T-helper 1 cell treated with Interleukin-12 subunit alpha and Interleukin-12 subunit beta and Interleukin-4 antibody, amounts not matched to agents 30 ng/mL and 1 ng/mL, for 36 hours (primary cell): ENCODE data around the gene RSU1. TPM values are rescaled to one million over a fixed set of nuclear protein-coding genes. Genes with fewer than 3 reads are reported as not detected.

Experiments used
- intact Hi-C: fragments of 100-400 bp; cut with micrococcal nuclease; formaldehyde crosslinking; loops from one replicate; pipeline ENCODE4 v1.15.1; 2024
- total RNA-seq: library from RNA; stranded (reverse); gene quantifications from 2 replicates; pipeline ENCODE4 v1.2.3, GENCODE V29; 2022

Gene RSU1
- total RNA-seq, result 89.8 and 95.3 TPM in 2 replicates

DNA sequence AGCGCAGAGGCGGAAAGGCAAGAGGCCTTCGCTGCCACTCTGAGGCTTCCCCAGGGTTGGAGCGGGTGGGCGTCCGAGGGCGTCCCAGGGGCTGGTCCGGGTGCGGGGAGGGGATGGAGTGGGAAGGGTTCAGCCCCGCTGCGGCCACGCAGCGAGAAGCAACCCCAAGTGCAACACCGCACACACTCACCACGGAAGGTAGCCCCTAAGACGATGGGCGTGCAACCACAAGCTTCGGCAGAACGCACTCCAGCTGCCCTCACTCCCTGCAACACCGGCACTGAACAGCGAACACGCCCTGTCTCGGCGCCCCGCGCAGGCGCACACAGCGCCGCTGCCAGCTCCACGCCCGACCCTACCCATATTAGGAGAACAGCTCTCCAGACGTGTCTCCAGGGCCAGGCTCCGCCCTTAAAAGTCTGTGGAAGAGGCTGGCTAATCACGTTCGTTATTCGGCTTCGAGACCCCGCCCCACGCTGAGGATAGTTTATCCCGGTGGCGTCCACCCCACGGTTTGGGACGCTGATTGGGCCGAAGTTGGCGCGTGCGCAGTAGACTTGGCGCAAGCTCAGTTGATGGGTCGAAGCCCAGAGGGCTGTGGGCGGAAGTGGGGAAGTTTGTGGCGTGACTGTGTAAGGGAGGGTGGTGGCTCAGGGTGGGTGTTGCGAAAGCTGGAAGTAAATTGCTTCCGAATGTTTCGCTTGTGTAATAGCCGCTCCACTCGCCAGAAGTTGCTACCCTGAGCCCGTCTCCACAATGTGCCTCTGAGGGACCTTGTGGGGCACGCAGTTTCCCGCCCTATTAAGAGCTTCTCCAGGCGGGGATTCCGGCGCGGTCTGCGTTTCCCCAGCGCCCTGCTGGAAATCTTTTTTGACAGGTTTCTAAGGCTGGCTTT, at the start of gene RSU1:
TSS of gene RSU1 (minus strand) at position 300 of the 895 bp plus-strand sequence. CDS start 343 bp downstream, outside the sequence.
- intact Hi-C loops, result loop anchor here (1.0 to 10.0 kb wide), 19 partner anchors 11 to 1863 kb away; partner anchors contain the start of genes ARL5B, DCLRE1C, MEIG1 and MINDY3

DNA sequence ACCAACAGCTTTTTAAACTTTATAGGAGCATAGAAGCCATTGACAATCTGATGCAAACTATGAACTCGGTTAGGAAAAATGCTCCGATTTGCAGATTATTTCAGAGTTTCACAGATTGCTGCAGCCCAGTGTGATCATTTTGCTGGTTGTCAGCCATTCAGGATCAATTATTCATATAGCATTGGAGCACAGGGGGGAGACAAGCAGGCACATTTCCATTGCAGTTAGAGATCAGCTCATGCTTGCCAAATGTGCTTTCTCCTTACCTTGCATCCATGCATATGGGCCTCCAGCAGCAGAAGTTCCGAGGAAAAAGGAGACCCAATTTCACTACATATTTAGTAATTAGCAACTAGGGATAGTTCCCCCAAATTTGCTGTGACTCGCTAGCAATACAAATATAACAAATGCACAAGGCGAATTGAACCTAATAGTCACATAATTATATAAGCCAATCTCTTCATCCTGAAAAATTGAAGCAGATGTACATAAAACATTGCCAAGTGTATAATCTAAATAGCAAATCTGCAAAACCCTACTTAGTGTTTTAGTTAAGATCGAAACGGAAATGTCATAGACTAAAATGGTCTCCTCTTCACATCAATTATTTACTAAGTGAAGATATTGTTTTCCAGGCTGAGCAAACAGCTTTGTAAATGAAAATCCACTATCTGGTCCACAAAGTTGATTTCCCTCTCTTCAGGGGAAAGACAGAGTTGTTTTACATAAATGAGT, 49.5 kb upstream of the RSU1 start:
- intact Hi-C loops, result no loop called here

DNA sequence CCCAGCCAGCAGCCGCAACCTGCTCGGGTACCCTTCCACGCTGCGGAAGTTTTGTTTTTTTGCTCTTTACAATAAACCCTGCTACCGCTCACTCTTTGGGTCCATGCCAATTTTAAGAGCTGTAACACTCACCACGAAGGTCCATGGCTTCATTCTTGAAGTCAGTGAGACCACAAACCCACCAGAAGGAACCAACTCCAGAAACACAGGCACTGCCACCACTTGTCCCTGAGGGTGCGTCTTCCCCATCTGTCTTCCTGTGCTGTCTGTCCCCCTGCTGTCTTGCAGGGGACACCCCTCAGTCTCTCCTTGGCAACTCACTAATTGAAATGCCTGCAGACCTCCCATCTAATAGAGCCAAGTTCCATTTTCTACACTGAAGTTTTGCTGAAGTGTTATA, 48.5 kb upstream of the RSU1 start:
- intact Hi-C loops, result no loop called here

DNA sequence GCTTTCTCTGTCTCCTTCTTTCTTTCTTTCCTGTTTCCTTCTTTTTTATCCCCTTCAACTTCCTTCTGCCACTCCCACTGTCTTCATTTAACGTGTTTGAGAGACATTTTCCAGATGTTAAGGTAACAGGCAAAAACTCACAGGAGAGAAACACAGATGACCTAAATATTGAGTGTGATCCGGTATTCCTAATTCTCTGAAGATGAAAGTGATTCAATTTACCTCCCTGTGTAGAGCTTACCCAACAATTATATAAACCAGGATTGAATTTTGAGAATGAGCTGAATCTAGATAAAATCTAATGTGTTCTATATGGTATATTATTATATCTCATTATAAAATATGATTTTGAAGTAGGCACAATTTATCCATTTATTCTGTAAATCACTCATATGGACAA, 46.5 kb upstream of the RSU1 start:
- intact Hi-C loops, result no loop called here

DNA sequence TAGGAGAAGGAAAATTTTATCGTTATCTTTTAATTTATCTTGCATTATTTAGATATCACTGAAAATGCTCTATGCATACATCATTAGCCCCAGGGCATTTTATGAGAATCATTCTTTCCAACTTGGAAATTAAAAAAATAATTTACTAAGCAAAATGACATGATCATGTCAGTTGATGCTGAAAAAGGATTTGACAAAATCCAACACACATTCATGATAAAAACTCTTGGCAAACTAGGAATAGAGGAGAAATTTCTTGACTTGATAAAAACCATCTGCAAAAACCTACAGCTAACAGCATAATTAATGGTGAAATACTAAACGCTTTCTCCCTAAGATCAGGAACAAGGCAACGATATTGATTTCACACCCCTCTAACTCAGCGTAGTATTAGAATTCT, 40.2 kb upstream of the RSU1 start:
- intact Hi-C loops, result no loop called here

DNA sequence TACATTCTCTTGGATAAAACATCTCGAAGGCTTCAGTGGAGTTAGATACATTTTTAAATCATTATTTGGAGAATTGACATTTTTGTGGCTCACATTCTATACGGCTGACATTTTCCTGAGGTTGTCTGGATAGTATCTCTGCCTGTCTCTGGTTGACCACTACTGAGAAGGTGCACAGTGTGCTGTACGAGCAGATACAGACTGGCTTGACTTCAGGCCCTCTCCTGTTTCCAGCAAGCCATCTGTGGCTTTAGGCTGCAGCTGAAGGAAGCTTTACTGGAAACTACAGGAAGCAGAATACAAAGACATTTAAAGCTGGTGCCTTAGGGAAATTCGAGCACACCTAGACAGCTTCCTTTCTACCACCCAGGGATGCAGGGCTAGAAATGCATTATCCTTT, 39.3 kb upstream of the RSU1 start:
- intact Hi-C loops, result no loop called here

DNA sequence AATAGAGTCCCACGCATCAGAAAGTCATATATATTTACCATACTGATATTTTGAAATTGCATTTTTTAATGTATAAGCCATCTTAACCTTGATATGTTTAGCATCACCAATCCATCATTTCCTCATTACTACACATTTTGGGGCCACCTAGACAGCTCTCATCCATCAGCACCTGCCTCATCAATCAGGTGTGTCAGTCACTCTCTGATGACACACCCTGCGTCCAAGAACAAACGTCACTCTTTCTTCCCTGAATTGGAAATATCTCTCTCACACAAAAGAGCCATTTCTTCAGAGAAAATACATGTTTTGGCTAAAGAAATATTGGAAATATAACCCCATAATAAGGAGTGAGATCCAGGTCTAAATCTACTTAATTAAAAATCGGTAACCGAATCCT, 38.9 kb upstream of the RSU1 start:
- intact Hi-C loops, result no loop called here

DNA sequence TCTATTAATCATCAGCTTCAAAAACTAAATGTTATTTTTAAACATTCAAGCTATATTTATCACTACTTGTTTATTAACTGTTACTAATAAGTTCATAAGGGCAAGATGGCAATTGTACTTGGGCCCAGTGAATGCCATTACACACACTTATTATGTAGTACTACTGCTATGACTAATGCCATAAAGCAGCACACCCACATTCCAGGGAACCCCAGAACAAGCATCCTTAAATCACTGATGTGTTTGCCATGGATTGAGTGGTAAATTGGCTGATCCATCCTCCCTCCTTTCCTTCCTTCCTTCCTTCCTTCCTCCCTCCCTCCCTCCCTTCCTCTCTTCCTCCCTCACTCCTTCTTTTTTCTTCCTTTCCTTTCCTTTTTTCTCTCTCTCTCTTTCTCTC, 37.4 kb upstream of the RSU1 start:
- intact Hi-C loops, result no loop called here

DNA sequence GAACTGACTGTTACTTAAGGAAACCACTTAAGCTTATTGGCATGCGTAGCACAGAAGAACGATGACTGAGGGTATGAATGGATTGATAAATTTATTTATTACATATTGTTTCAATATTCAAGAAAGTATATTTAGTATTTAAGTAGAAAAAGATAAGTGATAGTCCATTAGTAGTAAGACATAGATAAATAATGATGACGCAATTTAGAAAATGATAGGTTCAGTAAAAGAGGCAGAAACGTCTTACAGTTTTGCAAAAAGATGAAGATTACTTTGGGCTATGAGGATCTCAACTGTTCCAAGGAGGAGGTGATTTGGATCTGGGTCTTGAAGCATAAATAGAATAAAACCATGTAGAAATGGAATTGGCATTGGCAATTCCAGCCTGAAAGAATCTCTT, 36.6 kb upstream of the RSU1 start:
- intact Hi-C loops, result loop anchor here (2.0 kb wide), 1 partner anchor 403 kb away; no protein-coding TSS in a partner anchor

DNA sequence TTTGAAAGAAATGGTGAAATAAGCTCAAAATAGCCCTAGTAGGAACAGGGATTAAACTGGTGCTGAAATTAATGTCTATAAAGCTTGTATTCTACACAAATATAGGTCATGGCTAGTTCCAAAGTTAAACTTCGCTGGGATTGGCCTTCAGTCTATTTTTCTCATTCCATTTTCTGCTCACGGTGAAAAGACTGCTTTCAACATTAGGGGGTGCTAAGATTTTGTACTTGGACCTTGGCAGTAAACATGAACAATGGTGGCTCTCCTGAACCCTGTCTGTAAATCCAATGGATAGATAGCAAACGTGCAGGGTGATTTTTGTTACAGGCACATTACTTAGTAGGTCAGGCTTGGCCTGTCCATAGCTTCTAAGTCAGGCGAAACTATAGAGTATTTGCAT, 36.0 kb upstream of the RSU1 start:
- intact Hi-C loops, result loop anchor here (2.0 kb wide), 1 partner anchor 404 kb away; no protein-coding TSS in a partner anchor

DNA sequence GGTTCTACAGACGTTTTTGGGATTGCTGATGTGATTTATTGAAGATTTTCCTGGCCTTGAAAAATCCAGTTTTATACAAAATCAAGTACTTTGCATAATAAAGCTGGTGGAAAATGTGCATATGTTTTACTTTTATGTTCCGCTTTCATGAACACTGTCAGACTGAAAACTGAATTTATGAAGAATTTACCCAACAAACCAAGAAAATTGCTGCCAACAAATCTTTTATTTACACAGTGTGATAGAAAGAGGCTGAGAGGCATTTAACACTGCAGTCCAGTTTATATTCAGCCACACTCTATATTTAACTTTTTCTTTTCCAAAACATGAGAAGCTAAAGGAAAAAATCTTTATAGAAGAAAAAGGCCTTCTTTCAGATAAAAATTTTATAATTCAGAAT, 35.4 kb upstream of the RSU1 start:
- intact Hi-C loops, result loop anchor here (2.0 kb wide), 1 partner anchor 404 kb away; no protein-coding TSS in a partner anchor

DNA sequence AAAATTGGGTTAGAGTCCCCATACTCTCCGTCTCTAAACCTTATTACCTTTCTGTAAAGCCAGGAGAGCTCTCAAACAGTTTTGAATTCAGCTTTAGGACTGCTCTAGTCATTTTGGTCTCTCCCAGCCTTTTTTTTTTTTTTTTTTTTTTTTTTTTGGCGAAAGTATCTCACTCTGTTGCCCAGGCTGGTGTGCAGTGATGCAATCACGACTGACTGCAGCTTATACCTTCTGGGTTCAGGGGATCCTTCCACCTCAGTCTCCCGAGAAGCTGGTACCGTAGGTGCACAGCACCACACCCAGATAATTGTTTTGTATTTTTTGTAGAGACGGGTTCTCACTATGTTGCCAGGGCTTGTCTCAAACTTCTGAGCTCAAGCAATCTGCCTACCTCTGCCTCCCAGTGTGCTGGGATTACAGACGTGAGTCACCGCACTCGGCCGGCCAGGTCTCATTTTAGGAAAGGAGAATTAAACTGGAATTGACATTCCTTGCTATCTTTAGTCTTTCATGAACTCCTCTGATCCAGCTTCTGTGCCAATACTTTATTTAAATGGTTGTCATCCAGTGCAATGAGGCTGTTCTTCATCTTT, 31.4 kb upstream of the RSU1 start:
- intact Hi-C loops, result no loop called here

DNA sequence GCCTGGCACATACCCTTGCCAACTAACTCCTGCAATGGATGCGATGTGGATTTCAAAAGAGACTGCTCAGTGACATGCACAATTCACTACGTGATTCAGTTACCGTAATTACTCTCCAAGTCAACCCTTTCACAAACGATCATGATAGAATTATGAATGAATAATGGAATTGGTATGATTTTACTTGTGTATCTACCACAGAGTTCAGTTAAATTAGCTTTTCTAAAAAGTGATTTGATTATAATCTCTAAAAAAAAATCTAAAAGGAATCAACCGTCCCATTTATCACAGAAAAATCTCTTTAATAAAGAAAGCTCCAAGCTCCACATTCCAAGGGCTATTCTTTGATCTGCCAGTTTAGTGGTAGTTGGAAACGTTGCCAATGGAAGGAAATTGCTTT, 30.4 kb upstream of the RSU1 start:
- intact Hi-C loops, result no loop called here

DNA sequence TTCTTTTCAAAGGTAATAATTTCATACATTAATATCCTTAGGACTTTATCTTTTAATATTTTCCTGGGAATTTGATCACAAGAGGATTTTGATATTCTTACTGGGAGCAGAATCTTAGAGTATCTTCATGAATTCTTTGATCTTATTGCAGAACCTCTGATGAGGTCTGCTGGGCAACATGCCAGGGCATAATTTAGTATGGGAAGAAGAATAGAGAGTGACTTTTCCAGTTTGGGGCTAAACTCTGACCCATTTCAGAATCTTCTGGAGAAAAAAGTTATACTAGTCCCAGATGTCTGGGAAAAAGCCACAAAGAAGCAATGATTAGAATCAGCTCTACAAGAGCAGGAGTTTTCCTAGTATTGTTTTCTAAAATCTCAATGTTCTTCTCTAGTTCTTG, 28.0 kb upstream of the RSU1 start:
- intact Hi-C loops, result no loop called here

DNA sequence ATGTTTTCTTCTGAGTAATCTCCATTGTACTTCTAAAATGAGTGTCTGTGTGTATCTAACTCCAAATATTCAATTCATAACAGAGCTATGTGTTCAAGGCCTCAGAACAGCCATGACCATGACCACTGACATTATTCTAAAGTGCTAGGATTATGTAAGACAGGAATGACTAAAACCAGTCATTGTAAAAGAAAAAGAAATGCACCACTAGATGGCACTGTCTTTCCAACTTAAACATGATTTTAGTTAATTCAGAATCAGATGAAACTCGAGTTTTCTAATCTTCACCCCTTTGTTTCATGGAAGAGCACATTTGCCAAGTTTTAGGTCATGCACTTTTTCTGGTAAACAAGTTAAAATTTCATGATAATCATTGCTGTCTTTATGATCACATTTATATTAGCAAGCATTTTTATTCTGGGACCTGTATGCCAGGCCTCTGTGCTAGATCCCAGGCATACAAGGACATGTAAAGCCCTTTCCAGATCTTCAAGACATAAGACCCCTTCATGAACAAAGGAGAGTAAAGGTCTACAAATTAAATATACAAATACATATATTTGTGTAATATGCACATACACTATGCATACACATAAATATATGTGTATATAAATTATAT, 26.1 kb upstream of the RSU1 start:
- intact Hi-C loops, result loop anchor here (1.0 to 2.0 kb wide), 8 partner anchors 15 to 587 kb away; partner anchors contain the start of gene TRDMT1

DNA sequence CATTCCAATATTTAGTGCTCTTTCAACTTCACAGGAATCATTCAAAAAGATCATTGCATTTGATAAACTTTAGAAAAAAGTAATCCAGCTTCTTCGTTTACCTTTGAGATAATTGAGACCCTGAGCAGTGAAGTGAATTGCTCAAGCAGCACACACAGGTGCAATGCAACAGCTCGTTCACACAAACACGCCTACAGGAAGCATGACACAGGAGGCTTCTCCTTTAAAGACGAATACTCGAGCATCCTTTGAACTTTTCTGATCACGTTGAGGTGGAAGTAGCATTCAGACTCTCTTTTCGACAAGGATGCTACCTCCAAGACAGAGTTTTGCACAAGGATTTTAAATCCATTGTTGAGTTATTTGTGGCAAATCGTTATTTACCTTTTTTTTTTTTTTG, 18.0 kb upstream of the RSU1 start:
- intact Hi-C loops, result loop anchor here (2.0 kb wide), 1 partner anchor 18 kb away; the partner anchor contains the start of gene RSU1

DNA sequence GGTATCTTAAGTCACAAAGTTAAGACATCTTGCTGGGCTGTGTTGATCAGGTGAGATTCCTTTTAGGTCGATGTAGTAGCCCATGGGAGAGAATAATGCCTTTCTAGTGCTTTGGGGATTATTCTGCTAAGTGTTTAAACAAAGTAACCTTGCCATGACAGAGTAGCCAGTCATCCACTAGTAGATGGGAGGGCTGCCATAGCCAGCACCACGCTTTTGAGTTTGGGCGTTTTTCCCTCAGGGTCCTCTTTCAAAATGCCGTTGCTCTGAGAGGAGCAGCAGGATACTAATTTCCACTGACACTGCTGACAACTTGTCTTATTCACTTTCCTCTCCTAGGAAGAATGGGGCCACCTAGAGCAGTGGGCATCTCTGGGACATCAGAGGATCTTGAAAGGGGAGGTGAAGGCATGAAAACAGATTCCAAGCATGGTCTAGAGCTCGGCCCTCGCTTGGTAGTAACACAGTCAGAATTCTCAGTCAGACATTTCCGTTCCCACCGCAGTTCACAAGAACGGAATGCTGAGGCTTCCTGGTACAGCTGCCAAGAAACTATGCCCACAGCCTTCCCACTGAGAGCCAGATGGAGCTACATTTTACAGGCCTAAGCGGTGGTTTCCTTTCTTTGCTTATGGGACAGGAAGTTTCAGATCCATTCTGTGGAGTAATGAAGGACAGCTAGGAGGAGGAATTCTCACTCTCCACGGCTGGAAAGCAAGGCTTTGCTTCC, 15.3 kb upstream of the RSU1 start:
- intact Hi-C loops, result no loop called here

DNA sequence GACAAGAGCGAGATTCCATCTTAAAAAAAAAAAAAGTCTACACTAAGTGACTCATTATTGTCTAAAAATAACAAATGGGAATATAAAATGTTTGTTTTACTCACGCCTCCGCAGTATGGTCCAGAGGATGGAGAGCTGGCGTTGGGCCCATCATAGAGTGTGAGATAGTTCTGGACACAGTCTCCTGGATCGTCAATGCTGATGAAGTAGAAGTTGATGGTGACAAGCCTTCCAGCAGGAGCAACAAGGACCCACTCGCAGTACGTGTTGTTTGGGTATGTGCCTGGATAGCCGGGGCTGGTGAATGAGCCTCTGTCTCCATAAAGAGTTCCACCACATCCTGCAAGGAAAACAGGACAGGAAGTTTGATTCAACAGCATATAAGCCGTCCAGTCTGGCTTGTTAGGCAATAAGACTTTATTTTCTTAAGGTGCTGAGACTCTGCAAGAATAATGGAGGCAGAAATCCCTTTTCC, 11.5 kb upstream of the RSU1 start:
- intact Hi-C loops, result loop anchor here (1.0 to 5.0 kb wide), 7 partner anchors 11 to 914 kb away; partner anchors contain the start of gene RSU1

DNA sequence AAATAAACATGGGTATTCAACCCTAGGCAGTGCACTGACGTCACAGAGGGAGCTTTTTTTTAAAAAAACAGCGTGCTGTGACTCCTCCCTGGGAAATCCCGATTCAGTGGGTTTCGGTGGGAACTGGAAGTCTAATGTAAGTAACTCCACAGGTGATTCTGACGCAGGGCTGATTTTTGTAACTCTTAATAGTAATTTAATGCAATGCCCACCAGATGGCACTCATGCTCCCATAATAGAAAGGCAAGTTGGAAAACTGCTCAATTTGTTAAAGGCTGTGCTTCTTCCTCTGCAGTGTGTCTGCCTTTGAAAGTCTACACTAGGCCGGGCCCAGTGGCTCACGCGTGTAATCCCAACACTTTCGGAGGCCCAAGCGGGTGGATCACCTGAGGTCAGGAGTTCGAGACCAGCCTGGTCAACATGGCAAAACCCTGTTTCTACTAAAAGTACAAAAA, 10.9 kb upstream of the RSU1 start:
- intact Hi-C loops, result loop anchor here (1.0 to 5.0 kb wide), 7 partner anchors 11 to 914 kb away; partner anchors contain the start of gene RSU1

DNA sequence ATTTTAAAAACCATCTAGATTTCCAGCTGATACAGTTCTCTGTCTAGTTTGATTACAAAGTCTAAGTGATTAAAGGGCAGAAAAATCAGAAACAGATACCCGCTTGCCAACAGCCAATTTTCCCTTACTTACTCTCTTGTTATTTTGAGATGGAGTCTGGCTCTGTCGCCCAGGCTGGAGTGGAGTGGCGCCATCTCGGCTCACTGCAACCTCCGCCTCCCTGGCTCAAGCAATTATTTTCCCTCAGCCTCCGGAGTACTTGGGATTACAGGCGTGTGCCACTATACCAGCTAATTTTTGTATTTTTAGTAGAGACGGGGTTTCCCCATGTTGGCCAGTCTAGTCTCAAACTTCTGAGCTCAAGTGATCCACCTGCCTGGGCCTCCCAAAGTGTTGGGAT, 10.2 kb upstream of the RSU1 start:
- intact Hi-C loops, result loop anchor here (5.0 kb wide), 3 partner anchors 75 to 915 kb away; no protein-coding TSS in a partner anchor
